Left forelimb (tissue), 1 donor: ENCODE results near the gene CRYBB3.

Experiments
- DNase-seq: peaks from one replicate; pipeline ENCODE4 v3.0.0-alpha.2; 2018; ENCODE audit warnings: low spot score

Gene CRYBB3

DNA sequence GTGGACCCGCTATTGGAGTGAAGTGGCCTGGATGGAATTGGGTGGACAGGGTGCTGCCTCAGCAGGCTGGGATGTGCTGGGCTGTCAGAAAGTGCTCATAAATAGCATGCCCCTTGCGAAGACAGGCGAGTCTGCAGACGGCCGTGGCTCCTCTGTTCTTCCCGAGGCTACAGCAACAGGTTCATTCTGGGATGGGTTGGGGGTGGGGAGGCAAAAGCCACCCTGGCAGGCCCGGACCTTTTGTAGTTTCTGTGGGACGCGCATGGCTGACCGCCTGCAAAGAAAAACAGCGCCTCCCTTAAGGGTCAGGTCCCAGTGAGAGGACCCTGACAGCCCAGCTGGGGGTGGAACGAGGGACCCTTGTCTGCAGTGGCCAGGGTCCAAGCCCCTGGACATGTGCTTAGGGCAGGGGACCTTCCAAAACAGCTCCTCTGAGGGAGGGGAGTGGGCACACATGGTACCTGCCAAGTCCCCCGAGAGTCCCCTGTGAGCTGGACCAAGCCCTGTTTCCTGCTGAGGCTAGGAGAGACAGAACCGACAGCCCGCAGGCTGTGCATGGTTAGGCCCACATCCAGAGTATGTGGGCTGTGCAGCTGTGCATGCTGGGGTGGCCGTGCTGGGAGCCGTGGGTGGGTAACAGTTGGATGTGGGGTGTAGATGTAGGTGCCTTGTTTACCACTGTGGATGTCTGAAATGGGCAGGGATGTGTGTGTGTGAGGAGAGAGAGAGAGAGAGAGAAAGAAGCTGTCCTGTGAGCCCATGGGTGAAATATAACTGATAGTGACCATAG, at the start of gene CRYBB3:
Gene CRYBB3, plus strand, starts transcription at position 128 of the 790 bp plus-strand sequence. CDS start 1,539 bp downstream, outside the sequence.
- DNase-seq: no peak

DNA sequence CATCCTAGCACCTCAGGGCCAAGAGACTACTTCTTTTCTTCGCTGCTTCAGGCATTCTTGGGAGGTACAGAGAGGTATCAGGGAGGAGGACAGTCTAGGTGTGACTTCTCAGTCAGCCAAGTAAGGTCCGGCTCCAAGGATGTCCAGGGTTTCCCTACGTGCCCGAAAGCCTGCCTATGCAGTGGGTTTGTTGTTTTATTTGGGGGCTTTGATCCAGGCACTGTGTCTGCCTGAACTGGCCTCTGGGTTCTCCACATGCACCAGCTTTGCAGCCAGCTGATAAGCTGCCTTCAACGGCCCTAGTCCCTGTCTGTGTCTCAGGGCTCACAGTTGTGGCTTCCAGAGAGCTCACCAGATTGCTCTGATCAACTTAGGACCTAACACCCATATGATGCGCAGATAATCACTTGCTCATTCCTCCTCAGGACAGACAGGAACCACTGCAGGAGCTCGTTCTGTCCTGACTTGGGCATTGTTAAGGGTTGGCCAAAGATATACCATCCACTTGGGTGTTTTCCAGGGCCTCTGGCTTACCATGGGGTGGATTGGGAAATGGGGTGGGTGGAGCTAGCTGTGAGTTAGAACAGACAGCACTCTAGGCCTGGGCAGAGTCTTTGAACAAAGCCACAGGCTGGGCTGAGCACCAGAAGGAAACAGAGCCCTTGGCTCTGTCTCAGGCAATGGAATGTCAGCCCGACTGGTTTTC, 45.5 kb upstream of the CRYBB3 start:
- no peak for DNase-seq

DNA sequence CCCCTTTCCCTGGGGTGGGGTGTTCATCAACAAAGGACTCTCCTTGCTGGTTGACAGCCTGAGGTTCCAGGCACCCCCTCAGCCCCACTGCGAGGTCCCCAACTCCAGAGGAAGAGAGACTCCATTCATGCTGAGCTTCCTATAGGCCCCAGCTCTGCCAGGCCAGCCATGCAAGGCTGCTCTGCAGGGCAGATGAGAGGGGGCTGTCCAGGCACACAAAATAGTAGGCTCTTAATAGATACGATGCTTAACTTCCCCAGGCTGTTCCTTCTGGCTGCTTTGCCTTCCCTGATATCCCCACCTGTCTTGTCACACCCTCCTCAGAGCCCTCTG, 45.0 kb upstream of the CRYBB3 start:
- DNase-seq: no peak

DNA sequence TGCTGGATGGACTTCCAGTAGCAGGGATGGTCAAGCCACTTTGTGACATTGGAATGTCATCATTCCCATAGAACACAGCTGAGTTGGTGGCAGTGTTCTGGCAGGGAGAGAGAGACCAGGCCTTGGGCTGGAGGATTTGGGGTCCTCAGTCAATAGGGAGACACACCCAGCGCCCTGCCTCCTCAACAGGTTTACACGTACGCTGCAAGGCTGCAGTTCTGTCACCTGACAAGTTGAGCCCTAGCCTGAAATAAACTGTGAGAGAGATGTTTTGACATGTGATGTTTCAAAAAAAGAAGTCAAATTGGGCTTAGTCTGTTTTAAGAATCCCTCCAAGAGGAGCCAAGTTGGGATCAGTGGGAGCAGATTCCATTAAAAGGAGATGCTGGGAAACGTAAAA, 42.9 kb upstream of the CRYBB3 start:
- no peak for DNase-seq

DNA sequence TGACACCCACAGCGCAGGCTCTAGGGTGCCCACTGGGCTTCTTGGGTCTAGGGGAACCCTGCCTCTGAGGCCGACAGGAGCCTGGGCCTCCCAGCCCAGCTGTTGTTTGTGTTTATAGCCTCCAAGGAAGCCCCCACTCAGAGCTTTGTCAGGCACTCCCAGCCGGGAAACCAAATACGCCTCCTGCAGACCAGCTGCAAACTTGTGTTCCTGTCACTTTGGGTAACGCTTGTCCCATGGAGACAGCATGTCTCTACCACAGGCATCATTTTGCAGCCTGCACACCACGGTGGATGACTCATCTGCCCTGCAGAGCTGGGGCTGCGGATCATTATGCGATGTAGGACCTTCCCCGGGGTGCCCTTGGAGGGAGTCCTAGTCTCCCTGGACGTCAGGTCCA, 40.6 kb upstream of the CRYBB3 start:
- peak; percentile 68 for DNase-seq

DNA sequence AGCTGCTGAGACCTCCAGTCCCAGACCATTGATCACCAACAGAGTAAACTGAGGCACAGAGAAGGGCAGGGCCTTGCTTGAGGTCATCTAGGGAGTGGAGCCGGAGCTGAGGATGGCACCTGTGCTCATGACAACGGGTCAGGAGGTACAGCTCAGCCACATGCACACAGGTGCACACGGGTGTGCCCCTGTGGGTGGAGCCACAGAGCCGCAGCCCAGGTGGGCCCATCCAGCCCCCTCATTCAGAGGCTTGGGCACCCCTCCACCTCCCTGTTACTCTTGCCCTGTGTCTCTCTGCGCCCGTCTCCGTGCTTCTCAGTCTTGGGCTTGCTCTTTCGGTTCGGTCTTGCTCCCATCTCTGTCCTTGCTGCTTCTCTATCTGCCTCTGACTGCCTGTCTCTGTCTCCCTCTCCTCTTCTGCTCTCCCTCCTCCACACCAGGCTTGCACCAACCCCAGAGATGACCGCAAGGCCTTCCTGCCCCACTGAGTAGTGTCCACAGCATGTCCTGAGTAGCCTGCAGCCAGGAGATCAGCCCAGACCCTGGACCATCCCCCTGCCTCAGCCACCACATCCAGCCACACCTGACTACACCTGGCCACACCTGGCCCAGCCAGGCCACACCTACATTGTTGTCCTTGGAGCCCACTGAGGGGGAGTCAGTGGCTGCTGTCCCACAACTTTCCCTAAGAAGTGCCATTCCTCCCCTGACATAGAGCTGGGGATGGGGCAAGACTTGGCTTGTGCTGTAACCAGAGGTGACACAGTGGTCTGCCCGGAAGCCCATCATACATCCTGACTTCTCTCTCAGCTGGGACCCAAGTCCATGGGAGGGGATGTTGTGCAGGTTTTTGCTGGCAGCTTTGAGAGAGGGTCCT, 39.3 kb upstream of the CRYBB3 start:
- no peak for DNase-seq

DNA sequence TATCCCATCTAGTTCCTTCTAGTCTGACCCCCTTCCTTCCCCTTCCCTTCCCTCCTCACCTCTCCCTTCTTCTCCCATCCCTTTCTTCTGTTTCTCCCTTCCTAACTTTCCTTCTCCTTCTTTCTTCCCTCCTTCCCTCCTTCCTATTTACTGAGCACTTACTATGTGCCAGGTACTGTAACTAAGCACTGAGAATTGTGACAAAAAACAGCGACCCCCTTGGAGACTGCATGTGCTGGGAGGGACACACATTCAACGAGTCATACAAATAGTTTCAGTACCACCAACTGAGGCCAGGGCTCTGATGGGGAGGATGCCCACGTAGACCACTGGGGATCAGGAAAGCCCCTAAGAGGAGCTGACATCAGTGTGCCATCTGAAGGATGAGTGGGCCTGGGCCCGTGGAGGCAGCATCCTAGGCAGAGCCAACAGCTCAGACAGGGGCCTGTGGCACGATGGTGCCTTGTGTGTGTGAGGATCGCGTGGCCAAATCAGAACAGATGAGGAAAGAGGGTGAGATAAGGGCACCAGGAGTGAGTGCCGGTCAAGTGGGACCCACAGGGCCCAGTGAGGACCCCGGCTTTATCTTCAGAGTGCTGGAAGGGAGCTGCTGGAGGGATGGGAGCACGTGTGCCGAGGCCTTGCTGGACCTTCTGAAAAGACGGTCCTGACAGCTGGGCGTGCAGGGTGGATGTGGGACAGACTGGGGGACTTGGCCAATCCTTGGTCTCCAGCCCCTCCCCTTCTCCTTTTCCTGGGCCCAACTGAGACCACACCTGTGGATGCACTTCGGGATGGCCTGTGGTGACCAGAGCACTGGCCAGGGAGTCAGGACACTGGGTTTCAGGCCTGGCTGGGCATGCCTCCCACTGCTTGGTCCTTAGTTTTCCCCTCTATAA, 38.4 kb upstream of the CRYBB3 start:
- DNase-seq: no peak

DNA sequence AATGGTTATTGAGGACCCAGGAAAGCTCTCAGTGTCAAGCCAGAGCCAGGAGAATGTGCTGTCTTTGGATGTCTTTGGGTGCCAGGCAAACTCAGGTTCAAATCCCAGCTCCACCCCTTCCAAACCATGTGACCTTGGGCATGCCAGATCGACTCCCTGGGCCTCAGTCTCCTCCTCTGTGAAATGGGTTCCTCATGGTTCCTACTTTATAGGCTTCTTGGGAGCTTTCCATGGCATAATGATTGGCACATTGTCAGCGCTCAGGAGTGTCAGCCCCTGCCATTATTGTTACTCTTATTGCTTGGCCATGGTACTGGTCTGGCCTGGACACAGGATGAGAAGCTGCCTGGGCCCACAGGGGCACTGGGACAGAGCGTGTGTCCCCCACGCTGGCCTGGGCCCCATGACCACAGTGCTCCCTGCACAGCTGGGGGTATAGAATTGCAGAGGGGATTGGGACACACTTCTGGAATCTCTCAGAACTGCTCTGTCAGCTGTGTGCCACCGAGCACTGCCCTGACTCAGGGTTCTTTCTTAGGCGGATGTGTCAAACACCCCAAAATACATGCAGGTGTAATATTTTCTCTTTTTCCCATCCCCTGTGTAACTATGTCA, 37.6 kb upstream of the CRYBB3 start:
- DNase-seq: no peak

DNA sequence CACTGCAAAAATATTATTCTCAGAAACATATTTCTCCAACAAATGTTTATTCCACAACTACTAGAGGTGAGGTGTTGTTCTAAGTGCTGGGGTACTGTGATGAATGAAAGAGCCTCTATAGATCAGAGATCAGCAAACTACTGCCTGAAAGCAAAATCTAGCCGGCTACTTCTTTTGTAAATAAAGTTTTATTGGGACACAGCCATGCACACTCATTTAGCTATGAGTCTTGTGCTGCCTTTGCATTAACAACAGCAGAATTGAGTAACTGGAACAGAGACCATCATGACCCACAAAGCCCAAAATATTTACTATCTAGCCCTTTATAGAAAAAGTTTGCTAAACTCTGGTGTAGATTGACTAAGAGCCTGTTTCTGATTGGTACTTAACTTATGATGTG, 37.1 kb upstream of the CRYBB3 start:
- DNase-seq: no peak

DNA sequence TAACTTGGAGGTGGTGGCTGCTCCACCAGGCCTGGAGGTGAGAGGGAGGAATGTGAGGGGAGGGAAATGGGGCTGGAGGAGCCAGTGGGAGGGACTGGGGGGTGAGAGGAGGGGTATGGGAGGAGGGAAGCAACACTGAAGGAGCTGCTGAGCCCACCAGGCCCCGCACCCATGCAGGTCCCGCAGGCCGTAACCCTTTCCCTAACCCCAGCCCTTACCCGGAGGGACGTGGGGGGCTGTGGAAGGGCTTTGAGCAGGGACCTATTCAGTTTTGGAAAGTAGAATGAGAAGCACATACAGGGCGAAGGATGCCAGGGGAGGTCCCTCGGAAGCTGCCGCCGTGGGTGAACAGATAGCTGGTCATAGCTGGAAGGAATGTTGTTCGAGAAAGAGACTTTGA, 33.9 kb upstream of the CRYBB3 start:
- no peak for DNase-seq

DNA sequence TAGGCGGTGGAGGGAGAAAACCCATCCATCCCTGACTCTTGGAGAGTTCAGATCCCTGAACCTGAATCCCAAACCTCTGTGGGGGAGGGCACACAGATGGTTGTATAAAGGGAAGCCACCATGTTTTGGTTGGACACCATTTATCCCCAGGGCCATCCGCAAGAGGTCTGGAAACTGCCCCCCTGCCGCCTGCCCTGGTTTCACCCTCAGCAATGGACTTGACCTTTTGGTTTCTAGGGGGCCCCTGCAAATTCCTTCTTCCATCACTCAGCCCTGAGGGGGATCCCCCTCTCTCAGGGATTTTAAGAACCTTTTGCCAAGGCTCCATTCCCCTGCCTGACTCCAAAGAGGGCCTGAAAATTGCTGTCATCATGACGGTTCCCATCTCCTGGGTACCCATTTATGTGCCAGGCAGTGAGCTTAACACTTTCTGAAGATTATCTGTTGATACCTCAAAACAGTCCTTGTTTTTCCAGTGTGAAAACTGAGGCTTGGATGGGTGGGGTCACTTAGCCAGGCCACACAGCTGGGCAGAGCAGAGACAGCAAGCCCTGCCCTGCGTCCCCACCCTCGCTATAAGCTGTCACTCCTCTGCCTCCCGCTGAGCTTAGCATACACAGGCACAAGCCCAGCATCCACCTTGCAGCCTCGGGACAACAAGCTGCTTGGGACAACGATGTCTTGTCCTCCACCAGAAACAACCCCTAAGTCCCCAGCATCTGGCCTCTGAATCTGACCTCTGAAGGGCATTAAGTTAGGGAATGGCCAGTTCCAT, 33.2 kb upstream of the CRYBB3 start:
- DNase-seq: no peak

DNA sequence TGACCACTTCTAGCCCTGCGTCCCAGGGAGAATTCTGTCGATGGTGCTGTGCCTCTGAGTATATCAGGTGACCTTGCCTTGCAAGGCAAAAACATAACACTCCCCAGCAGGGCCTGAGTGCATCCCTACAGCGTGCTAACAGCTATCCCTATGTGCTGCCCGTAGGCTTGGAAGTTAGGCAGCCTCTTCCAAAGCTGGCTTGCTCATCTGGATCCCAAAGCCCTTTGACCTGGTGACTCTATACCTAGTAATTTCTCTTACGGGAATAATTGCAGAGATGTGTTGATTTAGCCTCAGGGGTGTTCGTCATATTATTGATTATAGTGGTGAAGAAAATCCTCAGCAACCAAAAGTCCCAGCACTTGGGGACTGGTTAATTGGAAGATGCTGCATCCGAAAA, 32.6 kb upstream of the CRYBB3 start:
- no peak for DNase-seq

DNA sequence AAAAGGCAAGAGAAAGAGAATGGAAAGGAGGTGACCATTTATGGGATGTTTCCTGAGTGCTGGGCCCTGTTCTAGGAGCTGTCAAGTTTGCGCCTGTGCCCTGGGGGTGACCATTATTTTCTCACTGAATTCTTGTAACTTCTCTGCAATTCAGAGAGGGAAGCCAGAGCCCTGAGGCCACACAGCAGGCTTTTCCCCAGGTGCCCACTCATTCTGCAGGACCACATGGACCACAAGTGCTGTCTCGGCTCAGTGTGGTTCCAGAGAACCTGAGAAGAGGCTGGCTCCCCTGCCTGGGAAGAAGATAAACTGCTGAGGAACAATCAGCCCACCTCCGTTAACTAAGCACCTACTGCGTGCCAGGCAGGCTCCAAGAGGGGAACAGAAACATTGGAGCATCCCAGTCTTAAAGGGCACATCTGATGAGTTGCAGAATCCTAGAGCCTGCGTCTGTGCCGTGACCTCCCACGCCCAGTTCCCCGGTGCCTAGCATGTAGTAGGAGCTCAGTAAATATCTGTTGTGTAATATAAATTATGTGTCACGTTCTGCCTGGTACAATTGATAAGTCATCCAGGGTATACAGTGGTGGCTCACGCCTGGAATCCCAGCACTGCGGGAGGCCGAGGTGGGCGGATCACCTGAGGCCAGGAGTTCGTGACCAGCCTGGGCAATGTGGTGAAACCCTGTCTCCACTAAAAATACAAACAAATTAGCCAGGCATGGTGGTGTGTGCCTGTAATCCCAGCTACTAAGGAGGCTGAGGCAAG, 31.6 kb upstream of the CRYBB3 start:
- DNase-seq: no peak

DNA sequence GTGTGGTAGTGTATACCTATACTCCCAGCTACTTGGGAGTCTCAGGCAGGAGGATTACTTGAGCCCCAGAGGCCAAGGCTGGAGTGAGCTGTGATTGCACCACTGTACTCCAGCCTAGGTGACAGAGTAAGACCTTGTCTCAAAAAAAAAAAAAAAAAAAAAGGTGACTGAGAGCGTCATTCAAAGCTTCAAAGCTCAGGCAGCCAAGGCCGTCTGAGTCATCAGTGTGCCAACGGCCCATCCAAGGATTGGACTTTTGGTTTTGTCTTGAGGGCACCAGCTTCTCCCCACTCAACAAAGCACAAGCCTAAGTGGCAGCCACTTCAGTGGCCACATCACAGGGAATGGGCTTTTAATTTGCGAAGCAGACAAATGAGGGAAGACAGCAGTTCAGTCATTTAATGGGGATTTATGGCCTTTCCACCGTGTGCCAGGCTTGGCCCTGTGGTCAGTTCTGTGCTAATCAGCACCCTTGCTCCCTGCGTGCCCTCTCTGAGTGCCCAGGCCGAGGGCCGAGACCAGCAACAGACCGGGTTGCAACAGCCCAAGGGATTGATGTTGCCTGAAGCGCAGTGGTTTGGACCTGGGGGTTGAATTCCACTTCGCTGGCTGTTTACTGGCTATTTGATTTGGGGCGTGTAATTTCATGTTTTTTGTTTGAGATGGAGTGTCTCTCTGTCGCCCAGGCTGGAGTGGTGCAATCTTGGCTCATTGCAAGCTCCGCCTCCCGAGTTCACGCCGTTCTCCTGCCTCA, 30.2 kb upstream of the CRYBB3 start:
- no peak for DNase-seq

DNA sequence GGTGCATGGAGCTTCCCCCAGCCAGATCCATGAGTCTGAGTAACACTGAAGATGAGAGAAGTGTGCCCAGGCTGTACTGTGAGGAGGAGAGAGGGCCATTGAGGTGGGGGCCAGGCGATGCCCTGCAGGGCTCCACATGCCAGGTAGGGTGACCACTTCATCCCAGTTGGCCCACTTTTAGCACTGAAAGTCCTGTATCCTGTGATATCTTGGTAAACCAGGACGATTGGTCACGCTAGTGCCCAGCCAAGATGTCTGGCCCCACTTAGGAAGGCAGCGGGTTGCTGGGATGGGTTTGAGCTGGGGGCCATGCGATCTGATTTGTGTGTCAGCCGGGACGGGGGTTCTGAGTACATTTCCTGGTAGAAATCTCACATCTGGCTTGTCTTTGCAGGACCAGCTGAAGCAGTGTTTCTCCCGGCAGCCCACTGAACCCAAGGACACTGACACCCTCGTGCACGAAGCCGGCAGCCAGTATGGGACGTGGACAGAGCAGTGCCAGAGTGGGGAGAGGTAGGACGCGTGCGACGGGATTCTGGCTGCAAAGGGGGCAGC, 29.2 kb upstream of the CRYBB3 start:
- DNase-seq: no peak

DNA sequence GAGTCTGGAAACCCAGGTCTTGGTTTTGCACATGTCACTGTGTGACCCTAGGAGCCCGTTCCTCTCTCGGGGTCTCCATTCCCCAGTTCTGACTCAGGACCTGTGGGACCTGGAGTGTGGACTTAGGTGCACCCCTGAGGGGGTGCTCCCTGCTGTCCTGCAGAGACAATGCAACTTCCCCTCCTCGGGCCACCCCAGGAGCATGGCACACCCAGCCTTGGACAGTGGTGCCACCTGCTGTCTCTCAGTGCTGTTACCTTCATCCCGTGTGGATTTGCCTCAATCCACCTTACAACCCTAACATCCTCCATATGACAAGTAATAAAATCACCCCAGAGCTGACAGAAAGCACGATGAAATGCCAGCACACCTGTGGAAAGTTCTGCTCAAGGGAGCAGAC, 27.5 kb upstream of the CRYBB3 start:
- DNase-seq: no peak

DNA sequence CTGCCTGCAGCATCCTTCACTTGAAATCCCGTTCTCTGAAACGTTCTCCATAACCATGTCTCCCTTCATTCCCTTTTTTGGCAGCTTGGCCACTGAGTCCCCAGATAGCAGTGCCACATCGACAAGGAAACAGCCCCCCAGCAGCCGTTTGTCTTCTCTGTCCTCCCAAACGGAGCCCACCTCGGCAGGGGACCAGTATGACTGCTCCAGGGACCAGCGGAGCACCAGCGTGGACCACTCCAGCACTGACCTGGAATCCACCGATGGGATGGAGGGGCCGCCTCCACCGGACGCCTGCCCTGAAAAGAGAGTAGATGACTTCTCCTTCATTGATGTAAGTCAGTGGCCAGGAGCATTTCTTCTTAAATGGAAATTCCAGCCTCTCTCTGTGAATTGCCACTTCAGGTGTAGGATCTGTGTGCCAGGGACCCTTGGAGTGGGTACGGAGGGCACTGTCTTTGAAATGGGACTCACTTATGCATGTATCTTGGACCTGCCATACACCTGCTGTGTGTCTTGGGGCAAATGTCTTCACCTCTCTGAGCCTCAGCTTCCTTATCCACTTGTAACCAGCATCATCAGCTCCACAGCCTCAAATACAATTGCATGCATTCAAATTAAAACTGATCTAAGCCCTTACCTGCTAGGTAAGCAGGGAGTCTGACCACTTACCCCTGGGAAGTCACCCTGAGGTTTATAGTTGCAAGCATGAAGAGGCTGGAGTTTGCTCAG, 25.3 kb upstream of the CRYBB3 start:
- DNase-seq: no peak

DNA sequence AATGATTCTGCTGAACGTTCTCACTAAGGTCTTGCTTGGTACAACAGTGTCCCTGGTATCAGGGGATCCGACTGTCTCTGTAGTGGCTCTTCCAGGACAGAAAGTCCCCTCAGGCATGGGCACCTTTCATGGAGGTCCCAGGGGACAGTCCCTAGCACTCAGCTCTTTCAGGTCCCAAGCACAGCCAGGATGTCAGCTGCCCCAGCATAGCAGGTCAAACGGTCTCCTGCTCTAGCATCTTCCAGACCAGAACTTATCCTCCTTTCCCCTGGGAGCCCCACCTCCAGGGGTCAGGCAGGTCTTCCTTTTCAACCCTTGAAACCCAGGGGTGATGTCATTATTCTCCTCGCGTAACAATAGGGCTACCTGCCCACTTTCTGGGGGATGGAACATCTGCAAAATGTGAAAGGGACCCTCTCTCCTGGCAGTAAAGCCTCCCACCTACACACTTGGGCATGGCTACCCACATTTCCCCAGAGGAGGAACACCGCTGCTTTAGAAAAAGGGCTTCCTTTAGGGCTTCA, 24.7 kb upstream of the CRYBB3 start:
- no peak for DNase-seq
